ENCODE results near the gene TMEM109. TPM values are rescaled to one million over a fixed set of nuclear protein-coding genes. Genes with fewer than 3 reads are reported as not detected.

The TMEM109 gene
- total and polyA plus RNA-seq, 2 of the 8 experiments (the other 6 are each of a cell fraction or from before 2014, with no cell fraction given) = 27.3 to 30.3 TPM

GRCh38 chr11:60937144-60937527, 23.2 kb downstream of the TMEM109 start:
- H4K20me1 ChIP-seq (replicated peaks in 1 of 2; ENCODE audit: control insufficient read depth in 1 of 2, insufficient read depth in 2 of 2, low read length in 2 of 2) = peaks cover 3 to 6% of the 10 kb centered on the region in 2 experiments
- H2BK5ac ChIP-seq (ENCODE audit: low read depth, low read length) = no peak overlapping the region
- H3K23ac ChIP-seq (ENCODE audit: insufficient read length) = no peak overlapping the region
- no peak overlapping the region for H2BK120ac ChIP-seq (replicated peaks; ENCODE audit: low read depth, low read length)
- H2AFZ ChIP-seq (ENCODE audit: low read length) = no peak overlapping the region
- no peaks in the 10 kb centered on the region for H3K79me2 ChIP-seq (ENCODE audit: control insufficient read depth in 1 of 2, insufficient read depth in 2 of 2, low read length in 2 of 2)
- peaks cover 0 to 3% (median 1%) of the 10 kb centered on the region in 4 experiments; a peak in 4 of 7 replicates for H3K4me1 ChIP-seq (replicated peaks in 1 of 4; ENCODE audit: control insufficient read depth in 3 of 4, insufficient read depth in 4 of 4, low read length in 3 of 4)
- no peak overlapping the region for H3K4me2 ChIP-seq (ENCODE audit: insufficient read depth in 1 of 2, low read depth in 2 of 2, low read length in 2 of 2)
- no peak overlapping the region for H3K56ac ChIP-seq (replicated peaks; ENCODE audit: insufficient read length, low read depth, low read length)
- peaks cover 0 to 20% (median 6%) of the 10 kb centered on the region in 4 experiments; a peak in 6 of 8 replicates for H3K36me3 ChIP-seq (ENCODE audit: control insufficient read depth in 2 of 4, insufficient read depth in 4 of 4, low read length in 3 of 4)
- no peak overlapping the region for H2BK12ac ChIP-seq (ENCODE audit: low read depth, low read length)
- ChIA-PET POLR2A (ENCODE audit: partially characterized antibody) (interaction anchor here (0.7 to 2.1 kb wide), 4 partner anchors 8 to 24 kb away, joined by 3 to 7 read pairs (median 3); no protein-coding TSS in a partner anchor), CTCF (ENCODE audit: partially characterized antibody) (interaction anchor here (0.9 to 1.7 kb wide), 4 partner anchors 8 to 59 kb away, joined by 3 to 4 read pairs (median 4); no protein-coding TSS in a partner anchor)
- WGBS, 2 experiments (ENCODE audit: extremely low coverage in 1 of 2, insufficient coverage in 1 of 2, insufficient read length in 1 of 2, insufficient replicate concordance in 2 of 2, low coverage in 1 of 2, low lambda C conversion rate in 2 of 2, missing lambda C conversion rate in 1 of 2) = 86% methylated on average over 12 of the region's 12 CpGs; no CpG with 5 or more reads in 1 of the 2 experiments
- no peak overlapping the region for H2BK20ac ChIP-seq (ENCODE audit: low read length)
- FAIRE-seq = no peak
- H3K9me3 ChIP-seq (ENCODE audit: insufficient read depth in 2 of 2, low read depth in 1 of 2, low read length in 1 of 2) = no peaks in the 10 kb centered on the region
- H3K79me1 ChIP-seq (ENCODE audit: low read depth, low read length) = no peaks in the 10 kb centered on the region
- TF ChIP-seq SIX5 (IDR thresholded peaks at IDR 0.05; ENCODE audit: low read depth, low read length) (no peak), SUZ12 (IDR thresholded peaks at IDR 0.05; ENCODE audit: low read length) (no peak), CHD2 (IDR thresholded peaks at IDR 0.05; ENCODE audit: low read length) (no peak), SIRT6 (IDR thresholded peaks at IDR 0.05; ENCODE audit: low read length) (no peak), CEBPB (IDR thresholded peaks at IDR 0.05; ENCODE audit: low read depth, low read length) (no peak), CHD1 (IDR thresholded peaks at IDR 0.05; ENCODE audit: low read depth, low read length) (no peak), CBX5 (IDR thresholded peaks at IDR 0.05; ENCODE audit: low read depth, low read length) (no peak), ATF2 (IDR thresholded peaks at IDR 0.05; ENCODE audit: low read length) (no peak), FOSL1 (IDR thresholded peaks at IDR 0.05; ENCODE audit: insufficient read depth, low read depth, low read length) (no peak), KDM4A (IDR thresholded peaks at IDR 0.05; ENCODE audit: low read depth, low read length, severe bottlenecking) (no peak)
- no peak overlapping the region for H3K14ac ChIP-seq (ENCODE audit: insufficient read length)
- no peak overlapping the region; the same call in 1 of the 2 replicates for H4K8ac ChIP-seq (ENCODE audit: extremely low read depth, insufficient read depth, low read length)
- H3K4me3 ChIP-seq (ENCODE audit: extremely low read depth in 1 of 4, insufficient read depth in 2 of 4, low read depth in 3 of 4, low read length in 4 of 4) = no peak overlapping the region
- no peak overlapping the region for H4K91ac ChIP-seq (replicated peaks; ENCODE audit: insufficient read length, low read length)
- no peak overlapping the region for H3K27ac ChIP-seq (ENCODE audit: low read depth, low read length)
- no peak for DNase-seq (ENCODE audit: low read depth in 1 of 2, low spot score in 2 of 2)
- no peak overlapping the region for H3K18ac ChIP-seq (ENCODE audit: extremely low read depth, low read length)
- no peak overlapping the region for H4K5ac ChIP-seq (ENCODE audit: insufficient read length, low read depth, low read length)
- no peak overlapping the region for H3K4ac ChIP-seq (replicated peaks; ENCODE audit: insufficient read length, low read depth, low read length)
- no peaks in the 10 kb centered on the region for H3K27me3 ChIP-seq (replicated peaks in 1 of 4; ENCODE audit: control insufficient read depth in 3 of 4, extremely low read depth in 1 of 4, insufficient read depth in 3 of 4, low read length in 3 of 4)
- no peaks in the 10 kb centered on the region for H3K23me2 ChIP-seq (ENCODE audit: low read depth, low read length)
- H3K9ac ChIP-seq (replicated peaks in 1 of 4; ENCODE audit: extremely low read depth in 1 of 4, low read depth in 3 of 4, low read length in 3 of 4) = no peak overlapping the region
- H2AK5ac ChIP-seq (ENCODE audit: low read depth, low read length) = no peak overlapping the region
- H2BK15ac ChIP-seq (ENCODE audit: low read length) = no peak overlapping the region
